ENCODE measurements around the gene SMIM28.

DNA sequence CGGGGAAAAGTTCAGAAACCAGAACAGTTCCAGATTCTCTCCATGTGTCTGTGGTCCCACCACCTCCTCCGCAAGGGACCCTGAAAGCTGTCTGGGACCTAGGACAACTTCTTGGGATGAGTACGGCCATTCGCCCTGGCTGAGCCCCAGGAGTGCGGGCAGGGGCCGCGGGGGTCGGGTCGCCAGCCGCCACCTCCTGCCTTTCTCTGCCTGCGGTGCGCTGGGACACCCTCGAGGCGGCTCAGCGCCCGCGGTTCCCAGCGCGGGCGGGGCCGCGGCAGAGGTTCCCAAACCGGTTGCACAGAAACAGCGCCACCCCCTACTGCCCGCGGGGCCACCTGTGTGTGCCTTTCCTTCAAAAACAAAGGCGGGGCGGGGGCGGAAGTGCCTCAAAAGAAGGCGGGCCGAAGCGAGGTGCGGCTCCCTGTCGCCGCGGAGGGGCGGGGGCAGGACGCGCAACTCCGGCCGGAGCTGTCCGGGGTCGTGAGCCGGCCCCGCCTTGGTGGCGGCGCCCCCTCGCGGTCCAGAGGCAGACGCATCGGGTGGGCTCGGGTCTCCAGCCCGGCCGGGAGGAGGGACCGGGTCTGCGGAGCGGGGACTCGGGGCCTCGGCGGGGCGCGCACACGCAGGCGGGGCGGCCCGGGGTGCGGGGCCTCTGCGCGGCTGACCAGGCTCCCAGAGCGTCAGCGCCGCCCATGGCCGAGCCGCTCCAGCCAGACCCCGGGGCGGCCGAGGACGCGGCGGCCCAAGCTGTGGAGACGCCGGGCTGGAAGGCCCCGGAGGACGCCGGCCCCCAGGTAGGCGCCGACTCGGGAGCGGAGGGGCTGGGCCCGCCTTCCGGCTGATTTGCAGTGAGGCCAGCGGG is 26.3 kb downstream of the SMIM28 start, which contains the start of gene HEBP2:
- TF ChIP-seq CTCF (IDR thresholded peaks at IDR 0.05; ENCODE audit: low read length) = peak; percentile 64
- no peak for TF ChIP-seq EZH2 (IDR thresholded peaks at IDR 0.05; ENCODE audit: borderline replicate concordance, low read length)
